DND-41 (cell line): Measurements from ENCODE around the gene TCF21.
"Not testable (repeated sequence)": the region's sequence is repeated elsewhere in the genome, so short reads cannot be mapped to it uniquely, and the experiment has no call there.

Experiments
- ATAC-seq: fragments of 200-7000 bp; cut with Tn5 transposase; 3 replicates; pipeline ENCODE4 v1.9.1; 2021; ENCODE audit warnings: low read depth; ENCODE audit not compliant: insufficient read depth
- DNase-seq: peaks from one replicate; pipeline ENCODE4 v3.0.0-alpha.2; 2020
- H2AFZ ChIP-seq: 2 replicates; pipeline ENCODE4 v1.6.0; 2012; ENCODE audit warnings: low read depth, low read length
- H3K27ac ChIP-seq: 2 replicates; pipeline ENCODE4 v1.5.1; 2012; ENCODE audit warnings: low read length, inconsistent platforms
- H3K27me3 ChIP-seq: fragments of 200-600 bp; sonication (generic); 2 replicates; pipeline ENCODE4 v1.6.0; 2012; ENCODE audit warnings: low read length, mild to moderate bottlenecking, inconsistent platforms; ENCODE audit not compliant: insufficient read depth, poor library complexity
- H3K36me3 ChIP-seq: 2 replicates; pipeline ENCODE4 v1.5.1; 2012; ENCODE audit warnings: low read length, inconsistent platforms; ENCODE audit not compliant: insufficient read depth
- H3K4me1 ChIP-seq: 2 replicates; pipeline ENCODE4 v1.5.1; 2012; ENCODE audit warnings: mild to moderate bottlenecking, low read length; ENCODE audit not compliant: insufficient read depth
- H3K4me2 ChIP-seq: 2 replicates; pipeline ENCODE4 v1.6.0; 2012; ENCODE audit warnings: mild to moderate bottlenecking, moderate library complexity, low read length, inconsistent platforms; ENCODE audit not compliant: insufficient read depth
- H3K4me3 ChIP-seq, 2 experiments: fragments of 200-600 bp in 1 of 2; shearing (Covaris generic) in 1 of 2; 2 replicates each; pipeline ENCODE4 v1.5.1; 2012 to 2016; ENCODE audit warnings: inconsistent platforms in 2 of 2, low read length in 2 of 2, mild to moderate bottlenecking in 2 of 2, low read depth in 1 of 2, moderate library complexity in 1 of 2
- H3K79me2 ChIP-seq: 2 replicates; pipeline ENCODE4 v1.6.0; 2012; ENCODE audit warnings: low read length, inconsistent platforms; ENCODE audit not compliant: insufficient read depth
- H3K9ac ChIP-seq: 2 replicates; pipeline ENCODE4 v1.6.0; 2012; ENCODE audit warnings: low read depth, mild to moderate bottlenecking, inconsistent platforms, low read length, moderate library complexity
- H3K9me3 ChIP-seq: 2 replicates; pipeline ENCODE4 v1.5.1; 2012; ENCODE audit warnings: low read length, moderate library complexity, mild to moderate bottlenecking, inconsistent platforms; ENCODE audit not compliant: insufficient read depth, severe bottlenecking
- H4K20me1 ChIP-seq: 2 replicates; pipeline ENCODE4 v1.6.0; 2012; ENCODE audit warnings: low read length; ENCODE audit not compliant: insufficient read depth
- CTCF ChIP-seq: IDR thresholded peaks from 2 replicates; pipeline ENCODE4 v1.5.1; 2012; ENCODE audit warnings: borderline replicate concordance, low read length, moderate library complexity, mild to moderate bottlenecking; ENCODE audit not compliant: poor library complexity, severe bottlenecking; ENCODE audit errors: extremely low read depth
- EZH2 ChIP-seq: IDR thresholded peaks from 3 replicates; pipeline ENCODE4 v1.6.1; 2012; ENCODE audit warnings: borderline replicate concordance, low read depth, mild to moderate bottlenecking, moderate library complexity, low read length, inconsistent platforms; ENCODE audit not compliant: severe bottlenecking

TCF21 gene

GRCh38 chr6:133919362-133919761 lies 30.4 kb downstream of the TCF21 start:
- H3K4me1 ChIP-seq, result no peaks in the 10 kb centered on the region
- DNase-seq (no peak), ATAC-seq (no peak)
- H3K27ac ChIP-seq, result no peak overlapping the region
- no peaks in the 10 kb centered on the region for H3K79me2 ChIP-seq
- no peaks in the 10 kb centered on the region for H3K9me3 ChIP-seq
- H2AFZ ChIP-seq, result no peak overlapping the region
- H3K27me3 ChIP-seq, result peaks cover 3% of the 10 kb centered on the region
- TF ChIP-seq EZH2 (no peak), CTCF (no peak)
- no peaks in the 10 kb centered on the region for H4K20me1 ChIP-seq
- H3K36me3 ChIP-seq, result no peaks in the 10 kb centered on the region
- H3K9ac ChIP-seq, result no peak overlapping the region
- no peak overlapping the region for H3K4me3 ChIP-seq
- H3K4me2 ChIP-seq, result no peak overlapping the region

GRCh38 chr6:133921249-133921859 lies 32.4 kb downstream of the TCF21 start:
- no peak overlapping the region for H3K9ac ChIP-seq
- H2AFZ ChIP-seq, result no peak overlapping the region
- no peaks in the 10 kb centered on the region for H3K4me1 ChIP-seq
- no peaks in the 10 kb centered on the region for H3K79me2 ChIP-seq
- peak; percentile 84 for ATAC-seq
- H3K4me3 ChIP-seq, result no peak overlapping the region
- no peaks in the 10 kb centered on the region for H3K36me3 ChIP-seq
- TF ChIP-seq CTCF (peak; percentile 82), EZH2 (no peak)
- H3K27ac ChIP-seq, result no peak overlapping the region
- no peaks in the 10 kb centered on the region for H3K27me3 ChIP-seq
- H4K20me1 ChIP-seq, result no peaks in the 10 kb centered on the region
- no peak overlapping the region for H3K4me2 ChIP-seq
- no peaks in the 10 kb centered on the region for H3K9me3 ChIP-seq
- peak; percentile 79 for DNase-seq

- no peaks in the 10 kb centered on the region for H3K9me3 ChIP-seq
- H3K79me2 ChIP-seq, result no peaks in the 10 kb centered on the region
- ATAC-seq (peak; percentile 91), DNase-seq (peak; percentile 65)
- no peak overlapping the region for H3K27ac ChIP-seq
- TF ChIP-seq CTCF (peak; percentile 93), EZH2 (no peak)
- no peak overlapping the region for H3K4me3 ChIP-seq
- no peaks in the 10 kb centered on the region for H3K4me1 ChIP-seq
- no peak overlapping the region for H3K9ac ChIP-seq
- no peaks in the 10 kb centered on the region for H3K36me3 ChIP-seq
- no peak overlapping the region for H3K4me2 ChIP-seq
- no peak overlapping the region for H2AFZ ChIP-seq
- H4K20me1 ChIP-seq, result no peaks in the 10 kb centered on the region
- H3K27me3 ChIP-seq, result no peaks in the 10 kb centered on the region
These were observed 35.2 kb downstream of the TCF21 start for GRCh38 chr6:133923938-133924593.

GRCh38 chr6:133931221-133931620 lies 42.3 kb downstream of the TCF21 start:
- not testable (repeated sequence) for H3K4me3 ChIP-seq, H3K4me2 ChIP-seq, H3K79me2 ChIP-seq, H4K20me1 ChIP-seq, ATAC-seq, H3K36me3 ChIP-seq, H2AFZ ChIP-seq, H3K4me1 ChIP-seq, DNase-seq, H3K9me3 ChIP-seq, H3K9ac ChIP-seq, H3K27ac ChIP-seq, H3K27me3 ChIP-seq

- not testable (repeated sequence) for H3K27me3 ChIP-seq, DNase-seq, H3K9ac ChIP-seq, H3K4me2 ChIP-seq, H3K27ac ChIP-seq, ATAC-seq, H3K4me3 ChIP-seq, H3K4me1 ChIP-seq, H2AFZ ChIP-seq, H3K9me3 ChIP-seq, H4K20me1 ChIP-seq, H3K36me3 ChIP-seq, H3K79me2 ChIP-seq
These were observed 47.4 kb downstream of the TCF21 start for GRCh38 chr6:133936352-133936751.
